ENCODE data around the gene IGF2BP1.
"Not testable (repeated sequence)": the region's sequence is repeated elsewhere in the genome, so short reads cannot be mapped to it uniquely, and the experiment has no call there.

The IGF2BP1 gene

GRCh38 chr17:48995974-48996721 lies 1.0 kb upstream of the IGF2BP1 start:
- DNase-seq: no peak

GRCh38 chr17:48996722-48997102 lies 473 bp upstream of the IGF2BP1 start:
- no peak for DNase-seq

- DNase-seq: no peak
Measured at GRCh38 chr17:48997827-48998586, 822 bp downstream of the IGF2BP1 start.

- no peak for DNase-seq
Measured at GRCh38 chr17:48998587-48999440, 1.6 kb downstream of the IGF2BP1 start.

DNA sequence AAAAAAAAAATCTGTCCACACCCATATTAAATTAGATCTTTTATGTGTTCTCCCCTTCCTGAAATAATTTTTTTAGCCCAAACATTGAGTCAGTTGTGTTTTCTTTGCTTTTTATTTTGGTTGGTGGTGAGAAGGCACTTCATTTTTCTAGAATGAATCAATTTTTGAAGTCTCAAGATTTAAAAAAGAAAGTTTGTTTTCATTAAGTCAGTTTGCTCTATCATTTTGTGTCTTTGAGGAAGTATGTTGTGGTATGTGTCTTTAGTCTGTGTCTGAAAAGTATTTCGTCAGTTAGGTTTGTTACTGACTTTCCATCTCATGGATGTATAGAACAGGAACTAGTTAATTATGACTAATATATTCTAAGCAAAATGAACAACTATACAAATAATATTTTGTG lies 3.8 kb downstream of the IGF2BP1 start:
- no peak for DNase-seq

- DNase-seq: no peak
Measured at GRCh38 chr17:49001671-49002070, 4.5 kb downstream of the IGF2BP1 start.

GRCh38 chr17:49002331-49002730 lies 5.1 kb downstream of the IGF2BP1 start:
- no peak for DNase-seq

DNA sequence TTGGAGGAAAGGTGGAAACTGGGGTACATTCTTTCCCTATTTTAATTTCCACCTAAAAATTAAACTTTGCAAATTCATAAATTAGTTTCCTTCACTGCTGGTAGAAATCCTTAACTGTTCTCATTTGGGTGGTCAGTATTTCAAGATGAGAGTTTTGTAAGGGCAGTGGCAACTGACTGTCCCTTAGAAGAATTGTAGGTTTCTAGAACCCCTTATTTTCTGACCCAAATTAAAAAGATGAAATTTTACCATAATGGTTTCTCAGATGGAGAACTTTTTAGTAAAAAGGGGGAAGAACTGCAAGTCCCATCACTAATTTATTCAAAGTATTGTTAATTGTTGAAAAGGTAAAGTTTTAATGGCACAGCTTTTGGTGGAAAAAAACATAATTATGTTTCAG lies 5.6 kb downstream of the IGF2BP1 start:
- no peak for DNase-seq

DNA sequence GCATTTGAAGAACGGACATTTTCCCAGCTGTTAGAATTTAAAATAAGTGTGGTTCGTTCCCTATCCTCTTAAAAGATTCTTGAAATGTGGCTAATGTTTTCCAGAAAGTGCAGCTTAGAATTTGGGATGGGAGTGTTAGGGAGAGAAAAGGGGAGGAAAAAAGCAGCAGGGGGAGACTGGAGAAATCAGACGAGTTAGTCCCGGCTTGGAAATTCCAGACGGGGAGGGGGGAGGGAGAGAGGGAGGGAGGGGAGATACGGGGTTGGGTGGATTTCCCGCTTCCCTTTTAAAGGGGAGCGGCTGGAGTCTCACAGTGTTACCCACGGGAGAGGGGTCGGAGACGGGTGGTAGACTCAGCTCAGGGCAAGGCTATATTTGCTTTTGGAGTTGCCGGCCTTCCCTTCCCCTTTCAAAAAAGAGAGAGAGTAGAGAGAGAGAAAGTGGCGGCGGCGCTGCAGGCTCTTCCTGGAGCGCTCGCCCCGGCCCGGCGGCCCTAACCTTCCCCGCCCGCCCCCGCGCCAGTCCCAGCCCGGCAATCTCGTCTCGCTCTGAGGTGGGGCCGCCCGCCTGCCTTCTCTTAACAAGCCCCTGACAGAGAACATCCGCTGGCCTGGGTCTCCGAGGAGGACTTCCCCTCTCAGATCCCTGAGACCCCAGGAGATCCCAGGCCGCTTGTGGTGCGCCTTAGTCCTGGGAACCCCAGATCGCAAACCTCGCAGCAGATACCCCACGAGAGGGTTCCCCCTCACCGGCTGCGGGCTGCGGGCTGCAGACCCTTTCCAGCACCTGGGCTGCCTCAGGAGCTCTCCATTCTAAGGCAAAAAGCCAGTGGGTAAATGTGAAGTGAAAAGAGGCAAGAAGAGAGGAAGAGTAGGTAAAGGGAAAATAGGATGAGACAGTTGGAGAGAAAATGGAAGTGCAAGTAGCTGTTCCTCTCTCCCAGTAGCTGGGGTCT lies 6.6 kb downstream of the IGF2BP1 start:
- DNase-seq: no peak

DNA sequence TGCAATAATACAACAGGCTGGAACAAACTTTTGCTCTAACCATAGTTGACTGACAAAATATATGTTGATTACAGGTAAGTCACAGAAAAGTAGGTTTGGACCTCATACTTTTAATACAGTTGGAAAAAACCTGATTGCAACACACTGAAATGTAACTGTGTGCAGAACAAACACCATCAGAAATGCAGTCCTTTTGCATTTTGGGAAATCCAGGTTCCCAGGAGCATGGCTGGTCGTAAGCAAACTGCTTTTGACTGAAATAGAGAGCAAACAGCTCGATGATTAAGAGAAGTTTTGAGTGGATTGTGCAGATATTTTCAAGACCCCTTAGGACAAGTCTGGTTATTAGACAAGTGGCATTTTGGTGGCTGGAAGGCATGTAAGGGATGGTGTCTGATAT lies 8.0 kb downstream of the IGF2BP1 start:
- no peak for DNase-seq

- not testable (repeated sequence) for DNase-seq
Measured at GRCh38 chr17:49008908-49009307, 11.7 kb downstream of the IGF2BP1 start.

GRCh38 chr17:49012769-49013255 lies 15.6 kb downstream of the IGF2BP1 start:
- DNase-seq: no peak

GRCh38 chr17:49013311-49014213 lies 16.4 kb downstream of the IGF2BP1 start:
- no peak for DNase-seq

- DNase-seq: no peak
Measured at GRCh38 chr17:49015179-49015923, 18.2 kb downstream of the IGF2BP1 start.

DNA sequence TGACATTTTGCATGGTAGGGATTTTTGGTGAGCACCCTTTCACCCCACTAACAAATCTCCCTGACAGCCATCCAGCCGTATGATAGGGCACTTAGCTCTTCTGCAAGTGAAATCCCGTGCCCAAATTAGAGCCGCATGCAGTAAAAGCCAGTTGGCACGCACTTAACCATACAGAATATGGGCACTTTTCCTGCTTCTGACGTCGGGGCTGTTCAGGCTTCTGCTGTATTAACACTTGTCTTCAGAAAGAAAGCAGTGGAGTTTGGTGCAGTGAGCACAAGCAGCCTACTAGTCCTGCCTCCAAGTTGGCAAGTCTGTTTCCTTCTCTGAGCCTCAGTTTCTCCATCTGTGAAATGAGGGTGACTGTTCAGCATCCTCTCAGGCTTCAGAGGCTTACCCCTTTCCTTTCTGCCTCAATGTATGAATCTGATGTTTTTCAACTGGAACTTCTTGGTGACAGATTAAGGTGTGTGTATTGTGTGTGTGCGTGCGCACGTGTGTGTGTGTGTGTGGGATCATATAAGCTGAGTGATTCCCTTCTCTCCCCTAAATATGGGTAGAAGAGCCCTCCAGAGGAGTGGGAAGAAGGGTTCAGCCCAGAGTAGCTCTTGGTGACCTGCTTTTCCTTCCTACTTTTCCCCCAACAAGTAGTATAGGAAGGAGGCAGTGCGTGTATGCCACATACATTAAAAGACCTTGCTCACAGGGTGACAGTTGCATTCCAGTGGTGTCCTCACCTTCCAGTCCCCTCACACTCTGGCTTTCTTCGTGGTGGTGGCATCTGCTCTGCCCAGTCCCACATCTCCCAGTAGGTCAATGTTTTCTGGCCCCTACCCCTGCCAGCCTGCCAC lies 19.0 kb downstream of the IGF2BP1 start:
- no peak for DNase-seq

DNA sequence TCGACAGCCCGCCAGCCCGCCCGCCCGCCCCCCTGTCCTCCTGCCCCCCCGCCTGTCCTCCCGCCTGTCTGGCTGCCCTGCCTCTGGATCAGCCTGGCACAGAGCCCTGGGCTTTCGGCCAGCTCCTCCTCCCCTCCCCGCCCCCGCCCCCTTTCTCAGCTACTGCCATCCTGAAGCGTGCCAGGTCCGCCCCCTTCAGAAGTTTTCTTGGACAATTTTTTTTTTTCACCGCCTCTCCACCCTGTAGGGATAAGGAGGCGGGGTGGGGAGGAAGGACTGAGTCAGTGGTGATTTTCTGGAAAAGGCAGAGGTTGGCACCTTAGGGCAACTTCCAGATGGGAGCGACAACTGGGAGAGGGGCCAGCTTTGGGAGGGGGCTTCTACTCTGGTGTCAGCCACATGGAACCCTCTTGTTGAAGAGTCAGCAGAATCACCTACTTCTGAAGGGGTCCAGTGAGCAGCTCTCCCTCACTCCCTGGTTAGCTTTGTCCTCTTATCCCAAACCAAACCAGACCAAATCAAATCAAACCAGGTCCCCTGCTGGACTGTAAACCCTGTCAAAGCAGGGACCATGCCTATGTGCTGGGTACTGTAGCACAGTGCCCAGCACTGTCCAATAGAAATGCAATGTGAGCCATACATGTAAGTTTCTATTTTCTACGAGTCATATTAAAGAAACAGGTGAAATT lies 19.7 kb downstream of the IGF2BP1 start:
- DNase-seq: no peak

GRCh38 chr17:49018116-49018612 lies 21.0 kb downstream of the IGF2BP1 start:
- DNase-seq: no peak

- no peak for DNase-seq
Measured at GRCh38 chr17:49018748-49019147, 21.6 kb downstream of the IGF2BP1 start.

Data from NCI-H1694 treated with DMSO at 0.1 percent for 48 hours (cell line).